B cell (primary cell): ENCODE measurements around the gene CTH.
"Not testable (repeated sequence)": the region's sequence is repeated elsewhere in the genome, so short reads cannot be mapped to it uniquely, and the experiment has no call there.

Source experiments
- CTCF ChIP-seq: fragments of 200-600 bp; IDR thresholded peaks from one replicate; pipeline ENCODE4 v1.8.0; 2022; ENCODE audit warnings: antibody characterized with exemption, mild to moderate bottlenecking
- EZH2 ChIP-seq: IDR thresholded peaks from 2 replicates; pipeline ENCODE4 v1.6.1; 2012; ENCODE audit warnings: borderline replicate concordance, low read depth, mild to moderate bottlenecking, moderate library complexity, low read length; ENCODE audit not compliant: insufficient read depth, poor library complexity, severe bottlenecking

- TF ChIP-seq CTCF, EZH2: not testable (repeated sequence)
Measured at GRCh38 chr1:70373580-70373979, 37.5 kb upstream of the CTH start.
